ENCODE measurements around the gene EGFL7.

EGFL7 gene

GRCh38 chr9:136719195-136719880, 56.6 kb downstream of the EGFL7 start:
- no peak for DNase-seq (ENCODE audit: low spot score)

GRCh38 chr9:136720251-136720897, 57.7 kb downstream of the EGFL7 start:
- no peak for DNase-seq (ENCODE audit: low spot score)

- DNase-seq (ENCODE audit: low spot score), result no peak
Measured at GRCh38 chr9:136720898-136721338, 58.2 kb downstream of the EGFL7 start.

- DNase-seq (ENCODE audit: low spot score), result no peak
Measured at GRCh38 chr9:136721339-136722092, 58.8 kb downstream of the EGFL7 start.

Data from germinal center (tissue), 1 donor.